ENCODE measurements around the gene RAB15.

DNA sequence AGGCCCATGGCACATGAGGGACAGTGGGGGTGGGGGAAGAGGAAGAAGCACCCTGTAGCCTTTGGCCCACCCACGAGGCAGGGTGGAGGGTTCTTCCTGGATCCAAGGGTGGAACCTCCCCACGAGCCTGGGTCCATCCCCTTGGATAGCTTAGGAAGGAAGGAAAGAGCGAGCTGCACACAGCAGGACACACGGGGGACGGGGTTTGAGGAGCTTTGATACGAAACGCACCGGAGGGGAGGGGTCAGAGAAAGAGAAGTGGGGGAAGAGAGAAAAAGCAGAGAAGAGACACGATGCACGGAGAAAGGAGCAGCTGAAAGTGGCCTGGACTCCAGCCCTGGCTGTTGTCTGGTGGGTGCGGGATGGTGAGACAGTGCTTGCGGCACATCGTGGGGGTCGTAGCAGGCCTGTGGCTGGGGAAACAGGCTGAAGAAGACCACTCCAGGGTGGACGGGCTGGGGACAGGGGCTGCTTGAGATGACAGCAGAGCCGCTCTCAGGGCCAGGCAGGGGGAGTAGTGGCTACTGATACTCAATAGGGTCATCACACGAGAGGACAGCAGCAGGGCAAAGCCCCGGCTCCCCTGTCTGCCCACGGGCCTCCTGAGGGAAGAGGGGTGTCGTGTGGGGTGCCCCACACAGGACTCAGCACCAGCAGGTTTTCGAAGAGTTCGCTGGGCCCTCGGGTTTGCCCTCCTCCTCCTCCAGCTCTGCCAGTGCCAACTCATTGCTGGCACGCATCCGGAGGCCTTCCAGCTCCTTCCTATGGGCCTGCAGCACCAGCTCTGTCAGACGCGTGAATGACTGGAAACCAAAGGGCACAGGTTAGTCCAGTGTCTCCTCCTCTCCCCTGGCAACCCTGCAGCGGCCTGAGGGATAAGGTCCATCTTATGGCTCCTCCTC is 24.2 kb downstream of the RAB15 start:
- TF ChIP-seq POLR2A (IDR thresholded peaks at IDR 0.05): no peak
- TF ChIP-seq CTCF (IDR thresholded peaks at IDR 0.05): no peak
